ENCODE data around the gene MYDGF.

MYDGF gene

GRCh38 chr19:4609878-4610511 is 60.1 kb downstream of the MYDGF start:
- H3K27ac ChIP-seq = no peak overlapping the region
- TF ChIP-seq CTCF (conservative IDR thresholded peaks at IDR 0.05) (no peak), ZFX (IDR thresholded peaks at IDR 0.05) (no peak)

All from C4-2B (cell line).